Ovary (tissue), 9 donors: ENCODE measurements around the gene CYP4Z1. TPM values are rescaled to one million over a fixed set of nuclear protein-coding genes. Genes with fewer than 3 reads are reported as not detected.
"Not testable (repeated sequence)": the region's sequence is repeated elsewhere in the genome, so short reads cannot be mapped to it uniquely, and the experiment has no call there.

Source experiments
- DNase-seq, 5 donors: peaks; one replicate each; pipeline ENCODE4 v3.0.0-alpha.2; 2019 to 2020
- H3K27ac ChIP-seq, 2 donors: fragments of 200-600 bp; one replicate each; pipeline versions ENCODE4 v1.5.1 to v1.8.0; 2019 to 2022
- H3K27me3 ChIP-seq: fragments of 200-600 bp; one replicate; pipeline ENCODE4 v1.8.0; 2022
- H3K36me3 ChIP-seq: fragments of 200-600 bp; sonication (generic); one replicate; pipeline ENCODE4 v1.5.1; 2019
- H3K4me1 ChIP-seq: one replicate; pipeline ENCODE4 v1.8.1; 2013; ENCODE audit warnings: mild to moderate bottlenecking, moderate library complexity; ENCODE audit not compliant: insufficient read depth
- H3K4me3 ChIP-seq: fragments of 200-600 bp; sonication (generic); one replicate; pipeline ENCODE4 v1.5.1; 2017
- H3K9me3 ChIP-seq, 2 donors: fragments of 200-600 bp in 1 of 2; sonication (generic) in 1 of 2; one replicate each; pipeline versions ENCODE4 v1.5.1 to v1.8.1; 2013 to 2019; ENCODE audit warnings: mild to moderate bottlenecking in 1 of 2, moderate library complexity in 1 of 2
- CTCF ChIP-seq, 3 donors: fragments of 450-650 bp in 2 of 3; fragments of 200-600 bp in 1 of 3; IDR thresholded peaks; one replicate each; pipeline versions ENCODE4 v1.5.1 to v1.8.0; 2016 to 2022; ENCODE audit warnings: antibody characterized with exemption in 3 of 3, mild to moderate bottlenecking in 1 of 3
- EP300 ChIP-seq: sonication (generic); formaldehyde crosslinking; IDR thresholded peaks from one replicate; pipeline ENCODE4 v1.6.1; 2017; ENCODE audit warnings: antibody characterized with exemption
- POLR2A ChIP-seq: fragments of 450-650 bp; IDR thresholded peaks from one replicate; pipeline ENCODE4 v1.6.1; 2017; ENCODE audit warnings: antibody characterized with exemption, mild to moderate bottlenecking, moderate library complexity
- WGBS, 3 donors: extraction: QIAGEN DNeasy Blood & Tissue Kit in 1 of 3; methylation state at CpG; one replicate each; pipeline versions ENCODE4 v1.1.5 to v1.1.7; 2013 to 2017; 5-methylcytosine and 5-hydroxymethylcytosine counted together
- intact Hi-C, 4 donors: fragments of 100-400 bp; cut with DNase I; formaldehyde crosslinking; loops; one replicate each; pipeline versions ENCODE4 v1.11.0 to v1.15.1; 2022 to 2023
- polyA plus RNA-seq, 2 donors: library from polyadenylated mRNA; stranded (reverse); fragments of 200-250 nt in 1 of 2; fragments of 350-450 nt in 1 of 2; fragmentation: Illumina TruSeq in 1 of 2; extraction: RNeasy Lipid Tissue Mini Kit (QIAGEN cat#74804) in 1 of 2; gene quantifications; one replicate each; pipeline ENCODE4 v1.2.3, GENCODE V29; 2013 to 2014
- total RNA-seq, 7 donors: library from RNA; depleted of rRNA in 2 of 7; stranded (reverse); fragments of >200 nt in 2 of 7; fragmentation: NEBNext Ultra II Directional in 3 of 7; extraction: Animal tissue kit (Norgen Biotek cat#: 25700) in 3 of 7; gene quantifications; one replicate each; pipeline versions ENCODE4 v1.1.0 to v1.2.4, GENCODE V29; 2016 to 2023
- donor health status: DM: no; HTN: no; CAD: no; lungs with moderate emphysema.
- donor health status: DM: no; HTN: no; CAD: no.
- donor health status: Bipolar disorder and iron deficiency.
- donor health status: DM: yes; HTN: yes; CAD: no.
- donor health status: DM: no; HTN: no; CAD: no.
- donor health status: DM: yes; HTN: yes; CAD: no.

The CYP4Z1 gene
- total and polyA plus RNA-seq, 9 donors = 0.07 to 0.80 (median 0.27) TPM; not detected in 5

DNA sequence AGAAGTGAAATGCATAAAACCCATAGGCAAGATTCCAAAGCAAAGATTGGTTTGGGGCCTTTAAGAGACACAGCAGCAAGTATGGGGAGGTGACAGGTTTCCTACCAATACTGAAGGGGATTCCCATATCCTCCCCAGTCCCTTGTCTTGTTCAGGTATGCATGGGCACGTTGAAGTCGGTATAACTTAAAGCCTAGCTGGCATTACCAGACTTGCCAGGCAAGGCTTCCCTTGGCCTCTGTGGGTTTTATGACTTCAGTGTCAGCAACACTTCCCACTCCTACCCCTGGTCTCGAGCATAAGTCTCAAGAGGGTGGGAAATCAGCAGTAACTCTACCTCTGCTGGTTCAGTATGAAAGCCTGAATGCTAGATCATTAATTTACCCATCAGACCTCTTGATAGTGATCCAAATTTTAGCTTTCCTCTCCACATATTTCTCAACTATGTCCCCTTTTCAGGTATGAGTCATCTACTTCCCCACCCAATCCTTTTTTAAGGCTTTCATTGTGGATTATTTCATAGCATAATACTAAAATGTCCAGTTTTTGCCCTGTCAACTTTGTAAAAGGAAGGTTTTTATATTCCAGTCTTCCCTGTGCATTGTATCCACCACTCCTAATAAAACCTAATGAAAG is 36.7 kb upstream of the CYP4Z1 start:
- Histone ChIP-seq H3K36me3 (no peaks in the 10 kb centered on the region), H3K27me3 (no peaks in the 10 kb centered on the region), H3K4me3 (no peak overlapping the region), H3K27ac (no peak overlapping the region), H3K4me1 (no peaks in the 10 kb centered on the region), H3K9me3 (no peaks in the 10 kb centered on the region)
- WGBS, 3 donors = 51 to 59% (median 58%) methylated on average over 3 of the region's 3 CpGs
- TF ChIP-seq CTCF (IDR thresholded peaks at IDR 0.05) (no peak), EP300 (no peak), POLR2A (no peak)
- no peak for DNase-seq
- intact Hi-C loops = no loop called here

- WGBS, 3 donors = 24 to 30% (median 28%) methylated on average over 3 of the region's 3 CpGs
- TF ChIP-seq CTCF (IDR thresholded peaks at IDR 0.05) = no peak
- no peak for TF ChIP-seq POLR2A
- TF ChIP-seq EP300 = no peak
- no peak for DNase-seq
- Histone ChIP-seq H3K4me1 (no peaks in the 10 kb centered on the region), H3K27ac (no peak overlapping the region), H3K36me3 (no peaks in the 10 kb centered on the region), H3K9me3 (no peaks in the 10 kb centered on the region), H3K4me3 (no peak overlapping the region), H3K27me3 (no peaks in the 10 kb centered on the region)
- intact Hi-C loops = no loop called here
These were observed 36.0 kb upstream of the CYP4Z1 start for GRCh38 chr1:47031059-47031458.

GRCh38 chr1:47031585-47031984 is 35.4 kb upstream of the CYP4Z1 start:
- Histone ChIP-seq H3K27ac (no peak overlapping the region), H3K4me3 (no peak overlapping the region), H3K36me3 (no peaks in the 10 kb centered on the region), H3K4me1 (no peaks in the 10 kb centered on the region), H3K9me3 (no peaks in the 10 kb centered on the region), H3K27me3 (no peaks in the 10 kb centered on the region)
- 53 to 72% (median 54%) methylated on average over 3 of the region's 3 CpGs for WGBS, 3 donors
- intact Hi-C loops = no loop called here
- DNase-seq = no peak
- TF ChIP-seq POLR2A (no peak), EP300 (no peak), CTCF (IDR thresholded peaks at IDR 0.05) (no peak)

- H3K4me1 ChIP-seq = no peaks in the 10 kb centered on the region
- TF ChIP-seq POLR2A (no peak), EP300 (no peak)
- no peaks in the 10 kb centered on the region for H3K27me3 ChIP-seq
- intact Hi-C loops = no loop called here
- H3K9me3 ChIP-seq = no peaks in the 10 kb centered on the region
- H3K27ac ChIP-seq = no peak overlapping the region
- 85 to 93% (median 89%) methylated on average over 1 of the region's 1 CpG for whole genome bisulfite sequencing, 3 donors
- no peaks in the 10 kb centered on the region for H3K36me3 ChIP-seq
- no peak for DNase-seq
- H3K4me3 ChIP-seq = no peak overlapping the region
These were observed 30.3 kb upstream of the CYP4Z1 start for GRCh38 chr1:47036764-47037163.

DNA sequence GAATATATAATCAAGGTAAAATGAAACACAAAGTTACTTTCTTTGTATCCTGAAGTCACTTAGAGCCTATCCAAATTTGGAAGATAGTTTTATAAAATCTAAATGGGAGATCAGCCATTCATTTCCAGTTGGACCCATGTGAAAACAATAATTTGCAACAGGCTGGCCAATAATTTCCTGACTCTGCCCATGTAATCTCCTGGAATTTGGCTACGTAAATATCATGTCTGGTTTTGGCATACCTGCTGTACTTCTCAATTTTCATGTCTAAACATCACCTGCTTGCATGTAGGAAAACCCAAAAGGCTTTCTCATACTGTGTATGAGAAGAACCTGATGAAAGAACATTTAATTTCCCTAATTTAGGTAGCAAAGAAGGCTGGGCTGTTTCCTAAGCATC is 7.7 kb upstream of the CYP4Z1 start:
- no peaks in the 10 kb centered on the region for H3K4me1 ChIP-seq
- DNase-seq = no peak
- H3K36me3 ChIP-seq = no peaks in the 10 kb centered on the region
- no peak overlapping the region for H3K4me3 ChIP-seq
- intact Hi-C loops = no loop called here
- H3K27me3 ChIP-seq = no peaks in the 10 kb centered on the region
- no peak overlapping the region for H3K27ac ChIP-seq
- TF ChIP-seq EP300 (no peak), POLR2A (no peak), CTCF (IDR thresholded peaks at IDR 0.05) (no peak)
- H3K9me3 ChIP-seq = no peaks in the 10 kb centered on the region
- 36 to 65% (median 54%) methylated on average over 1 of the region's 1 CpG for WGBS, 3 donors

GRCh38 chr1:47069080-47069479 is 2.0 kb downstream of the CYP4Z1 start:
- intact Hi-C loops, DNase-seq, H3K27ac ChIP-seq, H3K36me3 ChIP-seq, H3K4me3 ChIP-seq, H3K9me3 ChIP-seq, H3K27me3 ChIP-seq, H3K4me1 ChIP-seq: not testable (repeated sequence)
- WGBS, 3 donors = 64 to 76% (median 65%) methylated on average over 4 of the region's 4 CpGs

DNA sequence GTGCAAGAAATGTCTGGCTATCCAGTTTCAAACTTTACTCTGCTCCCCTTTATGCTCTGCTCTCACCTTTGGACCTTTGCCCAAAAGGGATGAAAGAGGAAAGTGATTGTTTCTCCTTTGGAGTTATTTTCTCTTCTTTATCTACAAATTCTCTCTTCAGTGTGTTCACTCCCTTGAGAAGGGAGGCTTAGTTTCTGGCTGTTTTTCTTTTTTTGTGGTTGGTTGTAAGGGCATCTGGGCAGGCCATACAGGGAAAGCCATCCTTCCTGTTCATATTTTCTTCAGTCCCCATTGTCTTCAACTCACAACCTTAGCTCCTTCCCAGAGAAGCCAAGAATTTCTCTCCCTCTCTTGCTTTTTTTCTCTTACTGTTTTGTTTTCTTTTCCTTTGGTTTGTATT is 2.5 kb downstream of the CYP4Z1 start:
- H3K36me3 ChIP-seq, H3K4me1 ChIP-seq, H3K4me3 ChIP-seq, H3K27me3 ChIP-seq, H3K27ac ChIP-seq, DNase-seq, intact Hi-C loops, H3K9me3 ChIP-seq: not testable (repeated sequence)

DNA sequence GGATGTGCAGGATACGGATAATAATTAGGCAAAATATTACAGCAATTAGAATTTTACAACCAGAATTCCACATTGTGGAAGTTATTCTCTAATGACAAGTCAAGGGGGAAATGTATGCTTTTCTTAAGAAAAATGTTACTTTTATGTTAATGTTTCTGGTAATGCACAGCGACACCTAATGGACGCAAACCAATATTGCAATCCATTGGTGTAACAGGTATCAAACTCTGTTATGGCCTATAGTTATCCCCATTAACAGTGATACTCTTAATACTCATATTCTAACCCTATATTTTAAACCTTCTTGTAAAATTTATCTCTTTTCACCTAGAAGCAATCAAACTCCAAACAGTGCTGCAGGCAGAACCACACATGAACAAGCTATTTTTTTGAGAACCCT is 22.3 kb downstream of the CYP4Z1 start:
- WGBS, 3 donors = 2 to 5% (median 4%) methylated on average over 3 of the region's 3 CpGs
- H3K36me3 ChIP-seq, H3K4me3 ChIP-seq, H3K9me3 ChIP-seq, H3K27me3 ChIP-seq, intact Hi-C loops, DNase-seq, H3K4me1 ChIP-seq, H3K27ac ChIP-seq: not testable (repeated sequence)
